ENCODE results near the gene HEPN1.
A peak's percentile ranks its signal among the peaks of the same experiment; 100 is the strongest.
"Not testable (repeated sequence)": the region's sequence is repeated elsewhere in the genome, so short reads cannot be mapped to it uniquely, and the experiment has no call there.

The HEPN1 gene

GRCh38 chr11:124954590-124954955 lies 35.5 kb downstream of the HEPN1 start:
- DNase-seq (ENCODE audit: low spot score), result no peak
- in situ Hi-C loops (cut with MboI; ENCODE audit: low sequenced_read_pairs, unreplicated experiment), result loop anchor here (10.0 to 25.0 kb wide), 2 partner anchors 180 to 408 kb away; no protein-coding TSS in a partner anchor
- no peak for TF ChIP-seq CTCF (IDR thresholded peaks at IDR 0.05; ENCODE audit: borderline replicate concordance, control extremely low read depth, extremely low read depth, insufficient read depth, missing control alignments)

GRCh38 chr11:124955035-124955434 lies 36.0 kb downstream of the HEPN1 start:
- in situ Hi-C loops (cut with MboI; ENCODE audit: low sequenced_read_pairs, unreplicated experiment), result loop anchor here (10.0 to 25.0 kb wide), 2 partner anchors 180 to 407 kb away; no protein-coding TSS in a partner anchor
- TF ChIP-seq CTCF (IDR thresholded peaks at IDR 0.05; ENCODE audit: borderline replicate concordance, control extremely low read depth, extremely low read depth, insufficient read depth, missing control alignments), result no peak
- DNase-seq (ENCODE audit: low spot score), result no peak

GRCh38 chr11:124961972-124962609 lies 43.0 kb downstream of the HEPN1 start:
- in situ Hi-C loops (cut with MboI; ENCODE audit: low sequenced_read_pairs, unreplicated experiment), result loop anchor here (25.0 kb wide), 1 partner anchor 400 kb away; no protein-coding TSS in a partner anchor
- peak; percentile 61 for TF ChIP-seq CTCF (IDR thresholded peaks at IDR 0.05; ENCODE audit: borderline replicate concordance, control extremely low read depth, extremely low read depth, insufficient read depth, missing control alignments)
- DNase-seq (ENCODE audit: low spot score), result peak; percentile 65

- DNase-seq (ENCODE audit: low spot score), result not testable (repeated sequence)
- in situ Hi-C loops (cut with MboI; ENCODE audit: low sequenced_read_pairs, unreplicated experiment), result loop anchor here (25.0 kb wide), 1 partner anchor 394 kb away; no protein-coding TSS in a partner anchor
These were observed 49.1 kb downstream of the HEPN1 start for GRCh38 chr11:124968197-124968596.
